ENCODE measurements around the gene VPS18.

VPS18 gene

GRCh38 chr15:40938536-40938870, 44.3 kb downstream of the VPS18 start:
- DNase-seq, result no peak

GRCh38 chr15:40940296-40940801, 46.1 kb downstream of the VPS18 start:
- peak; percentile 76 for DNase-seq

- DNase-seq, result peak; percentile 75
Measured at GRCh38 chr15:40941068-40941527, 46.8 kb downstream of the VPS18 start.

GRCh38 chr15:40941528-40942336, 47.5 kb downstream of the VPS18 start:
- DNase-seq, result peak; percentile 97

- peak; percentile 62 for DNase-seq
Measured at GRCh38 chr15:40942337-40942854, 48.1 kb downstream of the VPS18 start.

- DNase-seq, result no peak
Measured at GRCh38 chr15:40942878-40943277, 48.6 kb downstream of the VPS18 start.

- DNase-seq, result peak; percentile 23
Measured at GRCh38 chr15:40943764-40944365, 49.6 kb downstream of the VPS18 start.

GRCh38 chr15:40944510-40945296, 50.5 kb downstream of the VPS18 start:
- peak; percentile 78 for DNase-seq

GRCh38 chr15:40948706-40949473, 54.6 kb downstream of the VPS18 start:
- DNase-seq, result no peak

- no peak for DNase-seq
Measured at GRCh38 chr15:40949756-40950207, 55.5 kb downstream of the VPS18 start.

GRCh38 chr15:40951764-40952163, 57.5 kb downstream of the VPS18 start:
- DNase-seq, result no peak

- no peak for DNase-seq
Measured at GRCh38 chr15:40952301-40952900, 58.2 kb downstream of the VPS18 start.

- DNase-seq, result peak; percentile 96
Measured at GRCh38 chr15:40952901-40953712, 58.9 kb downstream of the VPS18 start, which contains the start of gene CHAC1. CHAC1 (plus strand) TSS chr15:40953471; CDS start chr15:40953584, 113 bp downstream.

All from DMS53 (cell line).